Stimulated activated CD4-positive, alpha-beta T cell treated with anti-CD3 and anti-CD28 coated beads, TNF-alpha, amount 100 ng/mL, for 1 hour (primary cell): ENCODE results near the gene ENOX1.
"Not testable (repeated sequence)": the region's sequence is repeated elsewhere in the genome, so short reads cannot be mapped to it uniquely, and the experiment has no call there.

Experiments used
- DNase-seq, 3 donors: peaks; one replicate each; pipeline ENCODE4 v3.0.0-alpha.2; 2020; ENCODE audit warnings: low read depth in 3 of 3, low spot score in 1 of 3

Gene ENOX1

DNA sequence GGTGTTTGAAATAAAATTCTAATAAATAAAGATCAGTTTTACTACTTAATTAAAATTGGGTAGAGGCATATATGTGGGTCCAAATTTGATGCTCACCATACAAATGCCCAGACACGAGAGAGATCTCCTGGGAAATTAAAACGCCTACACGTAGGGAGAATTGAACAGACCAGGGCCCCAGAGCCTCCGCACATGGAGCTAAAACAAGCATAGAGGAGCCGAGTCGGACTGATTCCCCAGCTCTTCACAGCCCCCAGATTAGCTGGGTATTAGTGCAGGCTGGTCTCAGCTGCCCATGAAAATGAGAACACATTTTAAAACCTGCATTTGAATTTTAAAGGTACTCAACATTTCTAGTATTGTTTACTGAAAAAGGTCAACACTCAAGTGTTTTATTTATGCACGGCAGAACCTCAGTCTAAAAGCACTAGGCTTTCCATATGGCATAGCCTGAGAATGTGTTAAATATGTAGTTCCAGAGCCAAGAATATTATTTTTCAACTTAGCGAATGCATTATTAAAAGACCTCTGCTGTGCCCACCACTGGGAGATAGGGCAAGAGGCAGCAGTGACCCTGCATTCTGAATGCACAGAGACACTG, 344.8 kb downstream of the ENOX1 start:
- DNase-seq: no peak

GRCh38 chr13:43441464-43441863, 345.3 kb downstream of the ENOX1 start:
- DNase-seq: no peak

GRCh38 chr13:43434191-43434590, 352.6 kb downstream of the ENOX1 start:
- no peak for DNase-seq

DNA sequence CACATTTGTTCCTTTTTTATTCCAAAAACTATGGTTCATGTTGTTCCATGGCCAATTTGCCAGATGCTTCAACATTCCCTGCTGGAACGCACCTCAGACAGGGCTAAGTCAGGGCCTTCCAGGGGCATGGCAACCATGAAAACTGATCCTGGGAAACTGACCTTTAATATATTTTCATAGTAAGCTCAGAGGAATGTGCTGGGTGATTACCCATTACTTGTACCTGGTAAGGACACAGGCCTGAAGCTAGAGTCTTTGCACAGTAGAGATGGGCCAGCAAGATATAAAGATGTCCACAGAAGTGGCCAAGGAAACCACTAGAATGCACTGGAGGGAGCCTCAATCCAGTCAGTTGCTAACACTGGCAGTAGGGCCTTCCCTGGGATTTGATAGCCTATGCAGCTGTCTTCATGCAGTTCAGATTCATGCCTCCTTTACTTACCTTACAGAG, 353.1 kb downstream of the ENOX1 start:
- no peak for DNase-seq

DNA sequence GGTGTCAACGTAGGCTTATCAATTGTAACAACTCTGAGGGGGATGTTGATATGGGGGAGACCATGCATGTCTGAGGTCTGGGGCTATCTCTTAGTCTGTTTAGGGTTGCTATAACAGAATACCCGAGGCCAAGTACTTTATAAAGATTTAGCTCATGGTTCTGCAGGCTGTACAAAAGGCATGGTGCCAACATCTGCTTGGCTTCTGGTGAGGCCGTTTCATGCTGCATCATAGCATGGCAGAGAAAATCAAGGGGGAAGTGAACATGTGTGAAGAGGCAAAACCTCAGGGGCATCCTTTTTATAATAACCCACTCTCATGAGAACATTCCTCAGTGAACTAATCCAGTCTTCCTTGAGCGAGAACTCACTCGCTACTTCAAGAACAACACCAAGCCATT, 353.8 kb downstream of the ENOX1 start:
- no peak for DNase-seq

DNA sequence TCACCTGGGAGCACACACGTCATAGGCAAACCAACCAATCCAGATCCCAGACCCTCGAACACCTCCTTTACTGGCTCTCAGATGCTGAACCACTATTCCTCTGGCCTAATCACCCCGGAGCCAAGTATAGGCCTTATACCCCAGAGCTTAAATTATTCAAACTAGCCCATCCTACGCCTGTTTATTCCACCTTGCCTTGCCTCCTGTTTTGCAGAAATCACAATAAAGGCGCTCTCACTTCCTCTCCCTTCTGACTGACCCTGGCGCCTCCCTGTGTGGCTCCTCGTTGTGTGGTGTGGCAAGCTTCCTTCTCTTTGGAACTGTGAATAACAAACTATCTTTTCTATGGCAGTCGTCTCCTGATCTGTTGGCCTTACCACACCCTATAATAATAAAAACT, 354.9 kb downstream of the ENOX1 start:
- DNase-seq: no peak

- DNase-seq: no peak
Observed at GRCh38 chr13:43431290-43431716, 355.5 kb downstream of the ENOX1 start.

DNA sequence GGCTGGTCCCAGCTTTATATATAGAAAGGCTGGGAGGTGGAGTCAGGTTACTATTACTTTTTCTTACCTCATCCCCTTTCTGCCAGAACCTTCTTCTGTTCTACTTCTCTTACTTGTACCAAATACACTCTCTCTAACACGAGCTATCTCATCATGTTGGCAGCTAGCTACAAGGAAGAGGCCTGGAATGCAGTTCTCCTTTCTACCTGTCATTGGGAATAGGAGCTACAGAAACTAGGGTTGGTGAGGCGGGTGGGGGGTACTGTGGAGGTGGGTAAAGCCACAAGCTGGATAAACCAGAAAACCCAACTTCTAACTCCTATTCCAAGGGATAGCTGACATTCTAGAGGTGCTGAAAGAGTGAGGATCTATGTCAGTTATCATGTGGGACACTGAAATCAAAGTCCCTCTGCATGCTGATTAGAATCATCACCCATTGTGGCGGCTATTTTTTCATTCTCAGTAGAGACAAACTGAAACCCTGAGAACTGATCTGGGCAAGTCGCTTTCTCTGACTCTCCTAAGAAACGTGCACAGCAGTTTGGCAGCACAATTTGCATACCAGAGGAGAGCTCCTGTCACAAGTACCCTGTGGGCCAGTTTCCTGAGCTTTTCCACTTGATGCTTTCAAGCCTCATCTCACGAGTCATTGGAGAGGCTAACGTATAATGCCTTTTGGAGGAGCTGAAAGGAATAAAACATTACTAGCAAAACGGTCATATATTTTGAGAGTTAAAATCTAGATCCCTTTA, 358.1 kb downstream of the ENOX1 start:
- no peak for DNase-seq

GRCh38 chr13:43426355-43426754, 360.4 kb downstream of the ENOX1 start:
- no peak for DNase-seq

DNA sequence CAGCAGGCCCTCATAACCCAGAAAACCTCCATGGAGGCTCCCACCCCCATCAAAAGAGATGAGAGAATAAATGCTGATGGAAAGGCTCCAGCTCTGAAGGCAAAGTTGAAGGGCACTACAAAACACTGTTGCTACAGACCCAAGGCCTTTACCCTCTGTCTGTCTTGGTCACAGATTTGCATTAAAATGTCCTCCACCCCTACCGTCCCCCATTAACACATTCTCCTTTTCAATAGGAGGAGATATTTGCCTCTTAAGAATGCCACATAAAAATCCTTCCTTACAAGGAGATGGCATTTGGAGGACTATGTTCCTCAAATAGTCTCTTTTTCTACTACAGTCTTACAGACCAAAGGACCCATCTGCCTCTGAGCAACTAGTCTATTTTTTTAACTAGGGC, 361.5 kb downstream of the ENOX1 start:
- no peak for DNase-seq

DNA sequence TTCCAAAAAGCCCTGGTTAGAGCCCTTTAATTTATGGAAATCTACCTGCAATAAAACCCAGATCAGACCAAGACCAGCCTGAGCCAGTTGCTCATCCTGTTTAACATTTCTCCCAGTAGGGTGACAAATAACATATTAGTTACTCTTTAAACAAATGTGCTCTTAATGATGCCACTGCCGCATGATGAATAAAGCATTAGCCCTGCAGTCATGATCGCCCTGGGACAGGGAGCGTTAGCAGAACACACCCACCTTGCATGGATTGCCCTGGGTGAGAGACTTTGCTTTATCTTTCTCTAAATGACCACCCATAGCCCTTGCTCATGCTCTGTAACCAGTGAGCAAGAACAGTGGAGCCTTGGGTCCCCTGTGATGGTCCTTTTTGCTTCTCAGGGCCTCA, 362.4 kb downstream of the ENOX1 start:
- no peak for DNase-seq

DNA sequence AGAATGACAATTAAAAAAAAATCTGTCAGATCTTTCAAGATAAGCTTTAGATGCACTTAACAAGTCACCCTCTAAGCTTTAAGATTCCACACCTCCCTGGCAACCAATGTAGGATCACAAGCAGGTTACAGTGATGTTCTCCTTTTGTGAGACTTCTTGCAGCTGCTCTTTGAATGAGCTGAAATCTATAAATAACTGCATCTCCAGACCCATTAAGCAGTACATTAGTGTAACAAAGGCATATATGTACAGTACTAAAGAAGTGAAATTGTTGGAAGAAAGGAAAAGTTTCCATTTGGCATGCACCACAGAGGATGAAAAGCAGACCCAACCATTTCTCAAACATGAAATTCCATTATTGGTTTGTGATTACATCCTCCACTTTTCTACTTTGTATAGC, 364.7 kb downstream of the ENOX1 start:
- DNase-seq: no peak

- DNase-seq: not testable (repeated sequence)
Observed at GRCh38 chr13:43416842-43417241, 369.9 kb downstream of the ENOX1 start.

DNA sequence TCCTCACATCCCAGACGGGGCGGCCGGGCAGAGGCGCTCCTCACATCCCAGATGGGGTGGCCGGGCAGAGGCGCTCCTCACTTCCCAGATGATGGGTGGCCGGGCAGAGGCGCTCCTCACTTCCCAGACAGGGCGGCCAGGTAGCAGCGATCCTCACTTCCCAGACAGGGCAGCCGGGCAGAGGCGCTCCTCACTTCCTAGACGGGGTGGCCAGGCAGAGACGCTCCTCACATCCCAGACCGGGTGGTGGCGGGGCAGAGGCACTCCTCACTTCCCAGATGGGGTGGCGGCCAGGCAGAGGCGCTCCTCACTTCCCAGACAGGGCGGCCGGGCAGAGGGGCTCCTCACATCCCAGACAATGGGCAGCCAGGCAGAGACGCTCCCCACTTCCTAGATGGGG, 370.4 kb downstream of the ENOX1 start:
- DNase-seq: not testable (repeated sequence)

DNA sequence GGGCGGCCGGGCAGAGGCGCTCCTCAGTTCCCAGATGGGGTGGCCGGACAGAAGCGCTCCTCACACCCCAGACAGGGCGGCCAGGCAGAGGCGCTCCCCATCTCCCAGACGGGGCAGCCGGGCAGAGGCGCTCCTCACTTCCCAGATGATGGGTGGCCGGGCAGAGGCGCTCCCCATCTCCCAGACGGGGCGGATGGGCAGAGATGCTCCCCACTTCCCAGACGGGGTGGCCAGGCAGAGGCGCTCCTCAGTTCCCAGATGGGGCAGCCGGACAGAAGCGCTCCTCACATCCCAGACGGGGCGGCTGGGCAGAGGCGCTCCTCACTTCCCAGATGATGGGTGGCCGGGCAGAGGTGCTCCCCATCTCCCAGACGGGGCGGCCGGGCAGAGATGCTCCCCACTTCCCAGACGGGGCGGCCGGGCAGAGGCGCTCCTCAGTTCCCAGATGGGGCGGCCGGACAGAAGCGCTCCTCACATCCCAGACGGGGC, 370.8 kb downstream of the ENOX1 start:
- not testable (repeated sequence) for DNase-seq

GRCh38 chr13:43414111-43414510, 372.7 kb downstream of the ENOX1 start:
- no peak for DNase-seq

- no peak for DNase-seq
Observed at GRCh38 chr13:43411741-43412140, 375.0 kb downstream of the ENOX1 start.

GRCh38 chr13:43411211-43411610, 375.6 kb downstream of the ENOX1 start:
- no peak for DNase-seq

DNA sequence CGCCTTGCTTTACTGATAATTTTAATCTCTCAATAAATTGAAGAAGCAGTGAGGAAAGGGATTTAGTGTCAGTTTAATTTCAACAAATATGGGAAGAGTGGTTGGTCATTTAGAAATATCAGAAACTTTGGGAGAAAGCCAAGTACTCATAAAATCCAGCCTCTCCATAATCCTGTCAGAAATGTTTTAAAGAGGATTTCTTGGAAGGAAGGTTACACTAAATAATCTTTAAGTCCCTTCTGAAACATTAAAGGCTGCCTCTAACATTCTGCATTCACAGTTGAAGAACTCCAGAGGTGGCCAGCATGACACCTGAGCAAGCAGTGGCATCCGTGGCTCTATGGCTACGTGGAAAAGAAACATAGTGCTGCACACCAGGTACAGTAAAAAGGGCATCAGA, 378.5 kb downstream of the ENOX1 start:
- DNase-seq: no peak

- no peak for DNase-seq
Observed at GRCh38 chr13:43407023-43407581, 379.7 kb downstream of the ENOX1 start.

- no peak for DNase-seq
Observed at GRCh38 chr13:43405457-43405856, 381.3 kb downstream of the ENOX1 start.

GRCh38 chr13:43402380-43402779, 384.4 kb downstream of the ENOX1 start:
- no peak for DNase-seq
